Glutamatergic neuron (in vitro differentiated cells): ENCODE results near the gene ABCC12. TPM values are rescaled to one million over a fixed set of nuclear protein-coding genes. Genes with fewer than 3 reads are reported as not detected.

Experiments
- DNase-seq: peaks from one replicate; pipeline ENCODE4 v3.0.0; 2022
- H3K27ac Mint-ChIP-seq: one replicate; pipeline ENCODE4 v1.8.0; 2020; ENCODE audit warnings: mild to moderate bottlenecking, mixed read lengths, inconsistent platforms; ENCODE audit not compliant: unreplicated experiment
- H3K27me3 Mint-ChIP-seq: one replicate; pipeline ENCODE4 v1.8.0; 2020; ENCODE audit warnings: mild to moderate bottlenecking, moderate library complexity, mixed read lengths, inconsistent platforms; ENCODE audit not compliant: unreplicated experiment
- H3K36me3 Mint-ChIP-seq: one replicate; pipeline ENCODE4 v1.8.0; 2020; ENCODE audit warnings: mild to moderate bottlenecking, mixed read lengths, inconsistent platforms; ENCODE audit not compliant: unreplicated experiment
- H3K4me1 Mint-ChIP-seq: one replicate; pipeline ENCODE4 v1.8.0; 2020; ENCODE audit warnings: mild to moderate bottlenecking, low read depth, mixed read lengths, inconsistent platforms; ENCODE audit not compliant: unreplicated experiment
- H3K4me3 Mint-ChIP-seq: one replicate; pipeline ENCODE4 v1.8.0; 2020; ENCODE audit warnings: mild to moderate bottlenecking, mixed read lengths, inconsistent platforms; ENCODE audit not compliant: unreplicated experiment
- H3K9me3 Mint-ChIP-seq: one replicate; pipeline ENCODE4 v1.8.0; 2020; ENCODE audit warnings: mild to moderate bottlenecking, moderate library complexity, mixed read lengths, inconsistent platforms; ENCODE audit not compliant: unreplicated experiment
- CTCF ChIP-seq: fragments of 200-600 bp; sonication (generic); IDR thresholded peaks from one replicate; pipeline ENCODE4 v1.5.0; 2021; ENCODE audit not compliant: partially characterized antibody, unreplicated experiment
- total RNA-seq: library from RNA; stranded (reverse); fragmentation: NEBNext Ultra II Directional; extraction: Animal tissue kit (Norgen Biotek cat#: 25700); gene quantifications from one replicate; pipeline ENCODE4 v1.2.1, GENCODE V29; 2021; ENCODE audit not compliant: unreplicated experiment

Gene ABCC12
- total RNA-seq, 1 donor from 2014 or later: not detected

- TF ChIP-seq CTCF: no peak
- H3K4me1 Mint-ChIP-seq: peaks cover 2% of the 10 kb centered on the region
- no peak overlapping the region for H3K27ac Mint-ChIP-seq
- no peak overlapping the region for H3K4me3 Mint-ChIP-seq
- H3K27me3 Mint-ChIP-seq: no peaks in the 10 kb centered on the region
- H3K36me3 Mint-ChIP-seq: no peaks in the 10 kb centered on the region
- peaks cover 3% of the 10 kb centered on the region for H3K9me3 Mint-ChIP-seq
- DNase-seq: no peak
Observed at GRCh38 chr16:48140821-48141220, 15.0 kb downstream of the ABCC12 start.

- Mint-ChIP-seq H3K36me3 (no peaks in the 10 kb centered on the region), H3K4me1 (peaks cover 2% of the 10 kb centered on the region), H3K4me3 (no peak overlapping the region), H3K27ac (no peak overlapping the region), H3K9me3 (peaks cover 2% of the 10 kb centered on the region), H3K27me3 (no peaks in the 10 kb centered on the region)
- no peak for DNase-seq
- no peak for TF ChIP-seq CTCF
Observed at GRCh38 chr16:48139517-48139916, 16.3 kb downstream of the ABCC12 start.

GRCh38 chr16:48138543-48138942 is 17.2 kb downstream of the ABCC12 start:
- no peak for DNase-seq
- Mint-ChIP-seq H3K27ac (no peak overlapping the region), H3K9me3 (peaks cover 2% of the 10 kb centered on the region), H3K27me3 (no peaks in the 10 kb centered on the region), H3K4me3 (no peak overlapping the region), H3K36me3 (no peaks in the 10 kb centered on the region), H3K4me1 (peaks cover 2% of the 10 kb centered on the region)
- no peak for TF ChIP-seq CTCF

- no peak for DNase-seq
- H3K4me3 Mint-ChIP-seq: no peak overlapping the region
- no peak for TF ChIP-seq CTCF
- H3K36me3 Mint-ChIP-seq: no peaks in the 10 kb centered on the region
- no peaks in the 10 kb centered on the region for H3K27me3 Mint-ChIP-seq
- H3K27ac Mint-ChIP-seq: no peak overlapping the region
- H3K4me1 Mint-ChIP-seq: peaks cover 2% of the 10 kb centered on the region
- peaks cover 2% of the 10 kb centered on the region for H3K9me3 Mint-ChIP-seq
Observed at GRCh38 chr16:48137822-48138221, 18.0 kb downstream of the ABCC12 start.

GRCh38 chr16:48136547-48137360 is 19.0 kb downstream of the ABCC12 start:
- DNase-seq: no peak
- Mint-ChIP-seq H3K36me3 (no peaks in the 10 kb centered on the region), H3K9me3 (peaks cover 2% of the 10 kb centered on the region), H3K27me3 (no peaks in the 10 kb centered on the region), H3K4me1 (peaks cover 2% of the 10 kb centered on the region), H3K4me3 (no peak overlapping the region), H3K27ac (no peak overlapping the region)
- no peak for TF ChIP-seq CTCF
